Measurements from ENCODE around the gene CDH4.

The CDH4 gene

GRCh38 chr20:61628901-61629601 is 377.0 kb downstream of the CDH4 start:
- DNase-seq (ENCODE audit: low read depth in 2 of 2): no peak

- no peak for DNase-seq (ENCODE audit: low read depth in 2 of 2)
Measured at GRCh38 chr20:61629602-61630390, 377.7 kb downstream of the CDH4 start.

DNA sequence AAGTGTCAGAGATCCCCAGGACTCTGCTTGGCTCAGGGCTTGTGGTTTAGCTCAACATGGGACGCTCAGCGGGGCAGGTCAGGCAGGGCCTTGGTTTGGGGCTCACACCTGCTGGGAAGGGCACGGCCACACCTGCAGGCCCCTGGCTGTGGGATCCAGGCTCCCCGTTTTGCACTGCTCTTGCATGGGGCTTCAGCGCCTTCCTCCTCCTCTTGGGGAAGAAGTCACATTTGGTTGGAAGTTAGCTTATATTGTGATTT is 378.3 kb downstream of the CDH4 start:
- no peak for DNase-seq (ENCODE audit: low read depth in 2 of 2)

DNA sequence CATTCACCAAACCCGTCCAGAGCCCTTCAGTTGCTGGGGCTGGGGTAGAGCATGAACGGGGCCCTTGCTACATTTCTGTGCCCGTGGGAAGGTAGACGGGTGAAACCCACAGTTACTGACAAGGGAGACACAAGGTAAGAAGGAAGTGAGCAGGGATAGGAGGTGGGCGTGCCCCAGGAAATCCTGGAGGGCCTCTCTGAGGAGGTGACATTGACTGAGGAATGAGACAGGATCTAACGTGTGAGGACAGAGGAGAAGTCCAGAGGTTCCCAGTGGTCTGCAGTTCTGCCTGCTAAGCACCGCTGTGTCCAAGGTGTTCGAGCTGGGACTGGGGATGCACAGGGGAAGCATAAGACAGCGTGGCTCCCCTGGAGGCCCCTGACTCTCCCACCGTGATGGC is 378.8 kb downstream of the CDH4 start:
- DNase-seq (ENCODE audit: low read depth in 2 of 2): no peak

GRCh38 chr20:61631751-61632150 is 379.7 kb downstream of the CDH4 start:
- DNase-seq (ENCODE audit: low read depth in 2 of 2): no peak

DNA sequence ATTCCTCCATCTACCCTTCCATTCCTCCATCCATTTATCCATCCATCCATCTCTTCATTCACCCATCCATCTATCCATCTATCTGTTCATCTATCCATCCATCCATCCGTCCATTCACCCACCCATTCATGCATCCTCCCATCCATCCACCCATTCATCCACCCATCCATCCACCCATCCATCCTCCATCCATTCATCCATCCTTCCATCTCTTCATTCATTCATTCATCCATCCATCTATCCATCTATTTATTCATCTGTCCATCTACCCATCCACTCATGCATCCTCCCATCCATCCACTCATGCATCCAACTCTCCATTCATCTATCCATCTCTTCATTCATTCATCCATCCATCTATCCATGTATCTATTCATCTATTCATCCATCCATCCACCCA is 380.9 kb downstream of the CDH4 start:
- no peak for DNase-seq (ENCODE audit: low read depth in 2 of 2)

GRCh38 chr20:61634376-61635145 is 382.5 kb downstream of the CDH4 start:
- DNase-seq (ENCODE audit: low read depth in 2 of 2): no peak

DNA sequence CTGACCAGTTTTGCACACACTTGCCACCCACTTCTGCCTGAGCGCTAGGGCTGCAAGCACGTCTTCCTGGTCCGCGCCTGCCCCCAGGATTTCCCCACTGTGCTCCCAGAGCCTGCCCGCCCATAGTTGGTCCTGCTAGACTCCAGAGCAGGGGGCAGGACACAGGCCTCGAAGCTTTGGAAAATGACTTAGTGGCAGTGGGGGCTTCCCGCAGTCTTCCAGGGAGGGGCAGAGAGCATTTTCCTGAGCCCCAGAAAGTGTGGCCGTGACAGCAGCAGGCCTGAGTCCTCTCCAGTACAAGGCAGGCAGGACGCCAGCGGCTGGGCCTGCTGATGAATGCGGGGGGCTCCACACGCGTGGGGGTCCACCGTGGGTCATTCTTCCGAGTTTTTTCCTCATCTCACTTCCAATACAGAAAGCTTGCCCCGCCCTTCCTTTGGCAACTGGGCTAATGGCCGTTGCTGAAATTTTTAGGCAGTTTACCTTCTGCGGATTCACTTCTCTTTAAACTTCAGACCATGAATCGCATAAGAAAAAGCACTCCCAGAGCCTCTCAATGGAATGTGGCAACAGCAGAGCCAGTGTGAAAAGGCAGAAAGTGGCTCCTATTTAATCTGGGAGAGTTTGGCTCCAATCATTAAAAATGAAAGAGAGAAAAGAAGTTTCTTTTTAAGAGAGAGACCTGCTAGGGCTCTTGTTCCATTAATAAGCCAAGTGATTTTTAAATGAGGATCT is 383.8 kb downstream of the CDH4 start:
- no peak for DNase-seq (ENCODE audit: low read depth in 2 of 2)

DNA sequence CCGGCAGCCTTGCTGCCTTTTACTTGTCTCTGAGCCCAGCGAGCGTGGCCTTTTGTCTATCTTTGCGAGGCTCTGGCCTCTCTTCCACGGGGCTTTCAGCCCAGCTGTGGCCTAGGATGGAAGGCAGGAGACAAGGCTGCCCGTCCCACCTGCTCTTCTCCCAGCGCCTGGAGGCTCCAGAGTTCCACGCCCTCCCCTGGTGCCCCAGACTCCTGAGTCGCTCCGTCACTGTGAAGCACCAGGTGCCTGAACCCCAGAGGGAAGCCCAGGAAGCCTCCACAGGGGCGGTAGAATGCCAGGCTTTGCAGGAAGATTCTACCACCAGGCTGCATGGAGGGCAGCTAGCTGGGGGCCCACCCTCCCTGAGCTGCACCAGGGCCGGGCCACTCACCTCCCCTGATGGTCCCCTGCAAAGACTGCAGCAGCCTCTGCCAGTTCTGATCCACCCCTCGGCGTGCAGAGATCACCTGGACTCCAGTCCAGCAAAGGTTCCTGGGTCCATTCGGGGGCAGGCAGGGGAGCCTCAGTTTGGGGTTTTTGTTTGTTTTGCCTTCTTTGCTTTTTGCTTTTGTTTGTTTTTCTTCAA is 384.6 kb downstream of the CDH4 start:
- no peak for DNase-seq (ENCODE audit: low read depth in 2 of 2)

GRCh38 chr20:61638802-61639585 is 386.9 kb downstream of the CDH4 start:
- no peak for DNase-seq (ENCODE audit: low read depth in 2 of 2)

DNA sequence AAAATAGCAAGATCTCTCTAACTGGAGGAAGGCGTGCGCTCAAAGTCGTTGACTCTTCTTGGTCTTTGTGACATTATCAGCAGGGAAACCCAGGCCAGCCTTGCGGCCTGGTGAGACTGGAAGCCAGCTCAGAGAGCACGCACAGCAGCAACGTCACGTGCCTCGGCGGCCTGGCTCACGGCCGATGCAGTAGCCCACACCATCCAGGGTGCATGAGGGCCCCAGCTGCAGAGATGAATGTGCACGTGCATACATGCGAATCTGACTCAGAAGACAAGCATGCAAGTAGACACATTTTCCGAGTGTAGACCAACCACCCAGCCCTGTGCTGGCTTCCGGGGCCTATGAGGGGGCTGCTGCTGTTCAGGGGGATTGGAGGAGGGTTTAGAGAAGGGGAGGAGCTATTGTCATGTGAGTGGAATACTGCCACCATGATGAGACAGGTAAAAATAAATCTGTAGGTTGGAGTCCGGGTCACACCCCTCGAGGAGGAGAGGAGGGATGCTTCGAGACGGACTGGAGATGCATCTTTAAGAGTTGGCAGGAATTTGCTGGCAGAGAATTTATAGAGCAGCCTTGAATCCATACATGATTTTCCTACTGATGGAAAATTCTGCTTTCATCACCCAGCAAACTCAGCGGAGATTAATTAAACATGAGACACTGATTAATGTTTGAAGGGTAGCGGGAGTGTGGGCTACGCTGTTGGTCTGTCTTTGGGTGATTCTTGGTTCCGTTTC is 388.2 kb downstream of the CDH4 start:
- DNase-seq (ENCODE audit: low read depth in 2 of 2): no peak

DNA sequence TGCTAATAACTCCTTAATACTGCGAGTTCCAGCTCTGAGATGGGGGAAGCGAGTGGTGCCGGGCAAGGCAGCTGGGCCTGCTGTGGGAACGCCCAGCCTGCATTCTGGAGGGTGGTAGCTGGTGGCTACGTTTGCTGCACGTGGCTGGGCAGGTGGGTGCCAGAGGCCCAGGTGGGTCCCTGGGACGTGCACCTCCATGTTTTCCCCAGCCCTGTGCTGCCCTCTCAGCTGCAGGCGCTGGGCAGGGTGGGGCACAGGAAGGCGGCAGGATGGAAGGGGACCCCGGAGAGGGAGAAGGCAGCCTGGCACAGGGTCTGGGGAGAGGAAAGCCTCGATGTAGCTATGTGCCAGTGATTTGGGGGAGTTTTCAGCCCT is 388.8 kb downstream of the CDH4 start:
- DNase-seq (ENCODE audit: low read depth in 2 of 2): no peak

DNA sequence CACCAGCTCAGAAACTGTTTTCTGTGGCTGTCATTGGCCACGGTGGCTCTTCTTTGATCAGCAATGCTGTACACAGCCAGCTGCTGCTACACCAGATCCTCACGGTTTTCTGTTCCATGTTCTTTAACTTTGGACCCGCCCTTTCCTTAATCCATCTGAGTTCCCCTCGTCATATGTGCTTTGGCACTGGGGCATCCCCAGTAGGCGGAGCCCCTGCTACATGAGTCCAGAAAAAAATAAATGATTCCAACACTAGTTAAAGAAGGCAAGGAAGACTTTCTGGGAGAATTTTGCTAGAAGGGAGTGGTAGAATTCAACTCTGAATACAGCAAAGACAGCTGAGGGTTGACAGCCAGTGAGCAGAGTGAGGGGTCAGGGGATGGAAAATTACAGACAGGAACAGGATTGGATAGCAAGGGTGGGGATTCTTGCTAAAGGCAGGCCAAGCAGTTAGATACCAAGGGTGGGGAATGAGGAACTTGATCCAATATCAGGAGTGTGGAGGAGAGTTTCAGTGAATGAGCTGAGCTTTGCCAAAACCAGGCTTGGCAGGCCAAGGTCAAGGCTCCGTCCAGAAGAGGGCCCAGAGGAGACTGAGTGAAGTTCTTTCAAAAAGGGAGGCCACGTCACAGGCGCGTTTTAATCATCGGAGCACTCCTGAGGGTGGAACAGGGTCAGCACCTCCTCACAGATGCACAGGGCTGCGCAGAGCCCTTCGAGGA is 391.8 kb downstream of the CDH4 start:
- no peak for DNase-seq (ENCODE audit: low read depth in 2 of 2)

DNA sequence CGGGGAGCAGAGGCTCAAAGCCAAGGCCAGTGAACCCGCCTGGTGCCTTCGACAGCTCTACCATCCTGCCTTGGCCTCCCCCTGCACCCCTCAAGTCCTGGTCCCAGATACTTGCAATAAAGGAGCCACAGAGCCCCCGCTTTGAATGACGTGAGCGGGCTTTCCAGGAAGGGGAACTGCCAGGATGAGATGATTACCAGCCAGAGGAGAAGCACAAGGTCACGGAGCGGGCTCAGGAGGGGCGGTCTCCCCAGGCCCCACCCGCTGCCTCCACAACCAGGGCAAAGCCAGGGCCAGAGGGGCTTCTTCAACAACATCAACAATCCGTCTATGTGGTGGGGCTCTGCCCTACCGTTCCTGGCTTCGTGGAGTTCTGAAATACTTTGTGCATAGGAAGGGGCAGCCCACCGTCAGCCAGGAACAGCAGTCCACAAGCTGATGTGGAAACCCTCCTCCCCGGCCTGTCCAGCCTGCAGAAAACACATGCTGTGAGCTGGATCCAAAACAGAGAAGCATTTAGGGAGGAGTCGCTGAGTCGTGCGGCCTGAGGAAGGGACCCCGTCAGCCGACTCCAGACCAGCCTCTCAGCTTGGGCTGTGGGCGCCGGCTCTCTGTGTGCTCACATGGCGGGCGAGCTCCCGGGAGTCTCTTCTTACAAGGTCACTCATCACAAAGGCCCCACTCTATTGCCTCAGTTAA is 392.5 kb downstream of the CDH4 start:
- no peak for DNase-seq (ENCODE audit: low read depth in 2 of 2)

GRCh38 chr20:61645732-61646131 is 393.7 kb downstream of the CDH4 start:
- no peak for DNase-seq (ENCODE audit: low read depth in 2 of 2)

DNA sequence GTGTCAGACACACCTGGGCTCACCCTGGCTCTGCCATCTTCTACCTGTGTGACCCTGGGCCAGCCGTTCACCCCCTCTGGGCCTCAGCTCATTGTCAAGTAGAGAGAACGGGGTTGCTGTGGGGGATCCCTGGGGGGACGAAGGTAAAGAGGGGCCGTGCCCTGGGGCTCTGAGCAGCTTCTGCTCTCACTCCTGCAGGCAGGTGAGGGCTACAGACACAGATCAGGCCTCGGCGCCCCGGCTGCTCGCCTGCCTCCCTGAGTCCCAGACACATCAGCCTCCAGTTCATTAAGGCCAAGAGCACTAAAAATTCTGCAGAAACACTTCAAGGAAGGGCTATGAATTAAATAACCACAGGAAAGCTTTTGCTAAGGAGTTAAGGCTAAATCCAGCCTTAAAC is 394.4 kb downstream of the CDH4 start:
- no peak for DNase-seq (ENCODE audit: low read depth in 2 of 2)

- DNase-seq (ENCODE audit: low read depth in 2 of 2): no peak
Measured at GRCh38 chr20:61646986-61647385, 394.9 kb downstream of the CDH4 start.

DNA sequence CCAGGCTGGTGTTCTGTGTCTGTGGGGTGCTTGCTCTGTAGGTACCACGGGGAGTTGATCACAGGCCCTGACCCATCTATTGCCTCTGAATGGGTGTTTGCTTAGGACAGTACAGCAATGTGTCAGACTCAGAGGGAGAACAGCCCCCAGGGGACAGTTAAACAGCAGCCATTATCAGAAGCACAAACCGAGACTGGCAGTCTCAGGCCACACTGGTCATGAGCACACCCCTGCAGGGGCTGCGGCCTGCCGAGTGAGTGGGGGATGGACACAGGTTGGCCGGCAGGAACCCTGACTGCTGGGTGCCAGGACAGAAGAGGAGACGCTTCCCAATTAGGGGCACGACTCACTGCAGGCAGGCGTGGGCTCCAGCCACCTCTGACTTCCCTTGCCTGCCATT is 395.6 kb downstream of the CDH4 start:
- no peak for DNase-seq (ENCODE audit: low read depth in 2 of 2)

Data from stimulated activated CD4-positive, alpha-beta T cell treated with anti-CD3 and anti-CD28 coated beads, Interleukin-4, amount 100 ng/mL, for 48 hours (primary cell).